SKM-1 (cell line): ENCODE results near the gene CCDC148.

Experiments
- DNase-seq: peaks from one replicate; lab custom pipeline; 2025; ENCODE audit not compliant: unreplicated experiment; lab: John Stamatoyannopoulos, UW

Gene CCDC148

GRCh38 chr2:158456309-158457066 is at the start of gene CCDC148, which contains the start of gene PKP4:
TSS of gene CCDC148 (minus strand) at chr2:158456753. CDS start at chr2:158456439, 314 bp downstream.
TSS of gene PKP4 (plus strand) at chr2:158456952. CDS start at chr2:158533185, 76,233 bp downstream.
- DNase-seq, result peak; percentile 69

- DNase-seq, result no peak
These were observed 48.9 kb upstream of the CCDC148 start for GRCh38 chr2:158505448-158505934.

GRCh38 chr2:158504088-158504487 is 47.5 kb upstream of the CCDC148 start:
- DNase-seq, result no peak

- no peak for DNase-seq
These were observed 46.4 kb upstream of the CCDC148 start for GRCh38 chr2:158502974-158503373.

GRCh38 chr2:158501301-158501700 is 44.7 kb upstream of the CCDC148 start:
- DNase-seq, result no peak

GRCh38 chr2:158500333-158500732 is 43.8 kb upstream of the CCDC148 start:
- DNase-seq, result no peak

GRCh38 chr2:158499383-158499782 is 42.8 kb upstream of the CCDC148 start:
- DNase-seq, result no peak

GRCh38 chr2:158498749-158499136 is 42.2 kb upstream of the CCDC148 start:
- no peak for DNase-seq

- no peak for DNase-seq
These were observed 41.6 kb upstream of the CCDC148 start for GRCh38 chr2:158498043-158498748.

GRCh38 chr2:158497486-158497885 is 40.9 kb upstream of the CCDC148 start:
- no peak for DNase-seq

GRCh38 chr2:158496986-158497385 is 40.4 kb upstream of the CCDC148 start:
- no peak for DNase-seq

- DNase-seq, result no peak
These were observed 38.6 kb upstream of the CCDC148 start for GRCh38 chr2:158495175-158495574.

GRCh38 chr2:158493458-158493857 is 36.9 kb upstream of the CCDC148 start:
- no peak for DNase-seq

GRCh38 chr2:158491072-158491471 is 34.5 kb upstream of the CCDC148 start:
- no peak for DNase-seq

- DNase-seq, result no peak
These were observed 33.0 kb upstream of the CCDC148 start for GRCh38 chr2:158489366-158490112.

- no peak for DNase-seq
These were observed 32.1 kb upstream of the CCDC148 start for GRCh38 chr2:158488442-158489216.

- DNase-seq, result no peak
These were observed 30.9 kb upstream of the CCDC148 start for GRCh38 chr2:158487419-158487818.

- DNase-seq, result no peak
These were observed 30.4 kb upstream of the CCDC148 start for GRCh38 chr2:158486970-158487325.

- no peak for DNase-seq
These were observed 29.8 kb upstream of the CCDC148 start for GRCh38 chr2:158486150-158486969.
